Measurements from ENCODE around the gene KLHL26.

The KLHL26 gene

DNA sequence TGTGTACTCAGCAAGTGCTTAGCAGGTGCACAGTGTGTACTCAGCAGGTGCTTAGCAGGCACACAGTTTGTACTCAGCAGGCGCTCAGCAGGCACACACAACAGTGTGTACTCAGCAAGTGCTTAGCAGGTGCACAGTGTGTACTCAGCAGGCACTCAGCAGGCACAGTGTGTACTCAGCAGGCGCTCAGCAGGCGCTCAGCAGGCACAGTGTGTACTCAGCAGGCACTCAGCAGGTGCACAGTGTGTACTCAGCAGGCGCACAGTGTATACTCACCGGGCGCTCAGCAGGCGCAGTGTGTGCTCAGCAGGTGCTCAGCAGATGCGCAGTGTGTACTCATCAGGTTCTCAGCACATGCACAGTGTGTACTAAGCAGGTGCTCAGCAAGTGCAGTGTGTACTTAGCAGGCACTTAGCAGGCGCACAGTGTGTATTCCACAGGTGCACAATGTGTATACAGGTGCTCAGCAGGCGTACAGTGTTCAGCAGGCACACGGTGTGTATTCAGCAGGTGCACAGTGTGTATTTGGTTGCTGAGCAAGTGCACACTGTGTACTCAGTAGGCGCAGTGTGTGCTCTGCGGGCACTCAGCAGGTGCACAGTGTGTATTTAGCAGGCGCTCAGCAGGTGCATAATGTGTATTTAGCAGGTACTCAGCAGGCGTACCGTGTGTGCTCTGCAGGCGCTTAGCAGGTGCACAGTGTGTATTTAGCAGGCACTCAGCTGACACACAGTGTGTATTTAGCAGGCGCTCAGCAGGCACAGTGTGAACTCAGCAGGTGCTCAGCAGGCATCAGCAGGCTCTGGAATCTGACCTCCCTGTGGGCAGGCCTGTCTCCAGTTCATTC is 61.7 kb downstream of the KLHL26 start:
- DNase-seq: peak; percentile 69

DNA sequence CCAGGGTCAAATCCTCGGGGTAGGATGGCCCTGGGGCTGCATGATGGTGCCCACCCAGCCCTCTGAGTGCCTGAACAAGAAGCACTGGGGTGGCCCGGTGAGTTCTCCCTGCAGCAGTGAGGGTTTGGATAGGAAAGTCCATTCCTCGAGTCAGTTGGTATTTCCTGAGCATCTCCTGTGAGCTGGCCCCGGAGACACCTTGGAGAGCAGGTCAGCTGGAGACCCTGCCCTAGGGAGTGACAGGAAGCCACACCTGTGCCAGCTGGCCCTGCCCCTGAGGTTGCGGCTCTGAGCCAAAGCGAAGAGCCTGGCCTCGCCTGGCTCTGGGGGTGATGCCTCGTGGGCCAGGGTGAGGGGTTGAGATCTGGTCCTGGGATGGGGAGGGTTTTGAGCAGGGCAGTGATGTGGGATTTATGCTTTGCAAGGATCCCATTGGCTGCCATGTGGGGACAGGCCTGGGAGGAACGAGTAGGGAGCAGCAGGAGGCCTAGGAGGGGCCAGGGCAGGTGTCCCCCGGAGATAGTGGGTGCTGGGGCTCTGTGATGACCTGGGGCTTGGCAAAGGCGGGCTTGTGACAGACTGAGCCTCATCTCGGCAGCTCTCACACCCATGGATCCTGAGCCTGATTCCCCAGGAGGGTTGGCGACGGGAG is 62.7 kb downstream of the KLHL26 start:
- no peak for DNase-seq

DNA sequence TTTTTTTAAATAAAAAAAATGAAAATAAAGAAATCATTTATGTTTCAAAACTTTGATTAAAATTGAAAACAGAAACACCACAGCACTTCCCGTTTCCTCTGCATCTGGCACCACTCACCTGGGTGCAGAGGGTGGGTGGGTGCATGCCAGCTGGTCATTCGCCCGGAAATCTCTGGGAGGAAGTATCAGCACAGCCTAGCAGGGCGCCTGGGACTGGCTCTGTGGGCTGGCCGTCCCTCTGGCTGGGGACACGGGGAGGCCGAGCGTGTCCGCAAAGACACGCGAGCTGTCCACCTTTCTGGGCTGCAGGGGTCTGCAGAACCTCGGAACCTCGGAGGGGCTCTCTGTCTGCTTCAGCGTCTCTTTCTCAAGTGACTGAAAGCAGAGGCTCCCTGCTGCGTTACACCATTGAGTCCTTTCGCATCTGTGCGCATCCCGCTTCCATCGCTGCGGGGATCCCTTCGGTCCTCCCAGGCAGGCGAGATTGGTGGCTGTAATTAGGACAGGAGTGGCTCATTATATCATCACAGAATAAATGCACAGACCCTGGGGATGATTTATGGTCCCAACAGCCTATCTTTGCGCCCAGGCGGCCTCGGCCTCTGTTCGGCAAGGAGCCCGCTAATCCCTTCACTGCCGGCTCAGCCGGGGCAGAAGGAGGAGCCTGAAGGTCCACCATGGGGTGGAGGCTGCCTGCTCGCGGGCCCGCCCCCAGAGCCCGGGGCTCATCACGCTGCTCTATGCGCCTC is 63.8 kb downstream of the KLHL26 start:
- peak; percentile 67 for DNase-seq

DNA sequence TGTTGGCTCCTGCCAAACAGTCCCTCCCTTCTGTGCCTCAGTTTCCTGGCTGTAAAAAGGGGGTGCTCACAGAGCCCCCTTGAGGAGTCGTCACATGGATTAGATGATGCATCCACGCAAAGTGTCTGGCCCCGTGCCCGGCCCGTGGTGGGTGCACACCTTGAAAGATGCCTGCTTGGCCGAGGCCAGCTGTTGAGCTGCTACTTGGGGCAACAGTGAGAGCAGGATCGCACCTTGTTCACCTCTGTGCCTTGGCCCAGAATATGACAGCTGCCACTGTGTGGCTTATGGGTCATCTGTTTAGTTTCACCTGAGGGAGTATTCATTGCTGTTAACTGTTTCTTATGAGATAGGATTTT is 64.4 kb downstream of the KLHL26 start:
- no peak for DNase-seq

DNA sequence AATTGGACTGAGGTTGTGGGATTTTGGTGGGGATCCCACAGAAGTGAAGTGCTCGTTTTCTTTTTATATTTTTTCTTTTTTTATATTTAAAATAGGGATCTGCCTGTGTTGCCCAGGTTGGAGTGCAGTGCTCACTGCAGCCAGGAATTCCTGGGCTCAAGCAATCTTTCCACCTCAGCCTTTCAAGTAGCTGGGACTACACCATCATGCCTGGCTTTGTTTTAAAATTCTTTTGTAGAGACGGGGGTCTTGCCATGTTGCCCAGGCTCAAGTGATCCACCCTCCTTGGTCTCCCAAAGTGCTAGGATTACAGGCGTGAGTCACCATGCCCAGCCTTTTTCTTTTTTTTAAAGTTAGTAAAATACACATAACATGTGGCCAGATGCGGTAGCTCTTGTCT is 67.2 kb downstream of the KLHL26 start:
- no peak for DNase-seq

DNA sequence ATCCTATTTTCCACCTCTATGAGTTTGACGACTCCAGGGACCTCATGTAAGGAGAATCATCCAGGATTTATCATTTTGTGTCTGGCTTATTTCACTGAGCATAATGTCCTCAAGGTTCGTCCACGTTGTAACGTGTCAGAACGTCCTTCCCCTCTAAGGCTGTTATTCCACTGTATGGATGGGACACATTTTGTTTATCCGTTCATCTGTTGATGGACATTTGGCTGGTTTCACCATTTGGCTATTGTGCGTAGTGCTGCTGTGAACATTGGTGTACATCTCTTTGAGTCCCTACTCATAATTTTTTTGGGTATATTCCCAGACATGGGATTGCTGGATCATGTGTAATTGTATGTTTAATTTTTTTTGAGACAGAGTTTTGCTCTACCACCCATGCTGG is 68.1 kb downstream of the KLHL26 start:
- DNase-seq: no peak

DNA sequence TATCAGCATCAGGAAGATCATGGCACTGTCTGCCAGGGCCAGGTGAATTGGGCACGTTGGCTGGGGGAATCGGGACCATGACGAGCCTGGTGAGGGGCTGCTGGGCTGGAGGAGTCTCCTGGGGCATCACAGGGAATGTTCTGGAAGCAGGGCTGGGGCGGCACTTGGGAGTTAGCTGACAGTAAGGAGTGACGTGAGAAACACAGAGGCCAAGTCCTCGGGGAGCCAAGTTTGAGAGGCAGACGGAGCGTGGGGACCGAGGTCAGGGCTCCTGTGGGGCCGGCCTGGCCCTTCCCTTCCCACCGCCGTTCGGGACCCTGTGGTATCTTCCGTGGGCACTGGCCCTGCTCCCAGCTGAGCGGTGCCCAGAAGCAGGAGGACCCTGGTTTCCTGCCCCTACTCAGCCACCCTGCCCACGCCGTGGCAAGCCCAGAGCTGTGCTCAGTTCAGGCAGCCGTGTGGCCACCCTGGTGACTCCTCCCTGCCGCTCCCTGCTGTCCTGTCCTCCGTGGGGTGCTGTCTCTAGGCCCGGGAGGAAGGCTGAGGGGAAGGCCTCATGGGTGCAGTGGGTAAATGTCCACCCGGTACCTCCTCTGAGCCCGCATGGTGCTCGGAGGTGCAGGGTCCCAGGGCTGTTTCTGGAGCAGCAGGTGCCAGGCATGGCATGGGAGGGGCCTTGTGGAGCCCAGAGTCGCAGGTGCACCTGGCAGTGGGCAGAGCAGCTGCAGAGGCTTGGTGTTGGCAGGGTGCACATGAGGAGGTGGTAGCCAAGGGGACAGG is 71.8 kb downstream of the KLHL26 start:
- DNase-seq: peak; percentile 71

DNA sequence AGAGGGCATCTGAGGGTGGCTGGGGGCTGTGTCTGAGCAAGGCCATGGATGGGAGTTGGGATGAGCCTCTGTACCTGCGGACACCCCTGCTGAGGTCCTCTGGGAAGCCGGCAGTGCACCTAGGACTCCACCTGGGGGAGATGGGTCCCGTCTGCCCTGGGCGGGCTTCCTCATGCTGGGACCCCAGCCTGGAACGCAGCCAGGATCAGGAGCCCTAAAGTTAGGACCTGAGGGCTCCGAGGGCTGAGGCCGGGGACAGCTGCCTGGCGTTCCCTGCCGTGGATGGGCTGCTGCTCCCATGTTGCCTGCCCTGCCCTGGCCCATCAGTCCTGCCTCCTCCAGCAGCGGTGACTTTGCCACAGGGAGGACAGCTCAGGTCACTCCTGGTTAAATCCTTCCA is 72.7 kb downstream of the KLHL26 start:
- no peak for DNase-seq

DNA sequence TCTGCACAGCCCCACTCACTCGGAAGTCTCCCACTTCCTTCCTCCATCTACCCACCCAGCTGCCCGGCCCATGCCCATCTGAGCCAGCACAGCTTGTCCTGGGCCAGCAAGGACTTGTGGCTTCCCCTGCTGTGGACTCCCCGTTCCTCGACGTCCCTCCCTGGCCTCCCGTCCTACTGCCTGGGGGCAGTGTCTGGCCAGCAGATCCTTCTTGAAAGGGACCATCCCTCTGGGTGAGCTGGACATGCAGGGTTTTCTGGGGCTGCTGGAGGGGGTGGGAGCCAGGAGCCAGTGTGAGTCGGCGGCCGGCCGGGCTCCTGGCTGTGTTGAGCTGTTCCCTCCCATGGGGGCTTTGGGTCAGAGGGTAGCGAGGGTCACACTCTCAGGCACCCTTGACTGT is 73.4 kb downstream of the KLHL26 start:
- no peak for DNase-seq

DNA sequence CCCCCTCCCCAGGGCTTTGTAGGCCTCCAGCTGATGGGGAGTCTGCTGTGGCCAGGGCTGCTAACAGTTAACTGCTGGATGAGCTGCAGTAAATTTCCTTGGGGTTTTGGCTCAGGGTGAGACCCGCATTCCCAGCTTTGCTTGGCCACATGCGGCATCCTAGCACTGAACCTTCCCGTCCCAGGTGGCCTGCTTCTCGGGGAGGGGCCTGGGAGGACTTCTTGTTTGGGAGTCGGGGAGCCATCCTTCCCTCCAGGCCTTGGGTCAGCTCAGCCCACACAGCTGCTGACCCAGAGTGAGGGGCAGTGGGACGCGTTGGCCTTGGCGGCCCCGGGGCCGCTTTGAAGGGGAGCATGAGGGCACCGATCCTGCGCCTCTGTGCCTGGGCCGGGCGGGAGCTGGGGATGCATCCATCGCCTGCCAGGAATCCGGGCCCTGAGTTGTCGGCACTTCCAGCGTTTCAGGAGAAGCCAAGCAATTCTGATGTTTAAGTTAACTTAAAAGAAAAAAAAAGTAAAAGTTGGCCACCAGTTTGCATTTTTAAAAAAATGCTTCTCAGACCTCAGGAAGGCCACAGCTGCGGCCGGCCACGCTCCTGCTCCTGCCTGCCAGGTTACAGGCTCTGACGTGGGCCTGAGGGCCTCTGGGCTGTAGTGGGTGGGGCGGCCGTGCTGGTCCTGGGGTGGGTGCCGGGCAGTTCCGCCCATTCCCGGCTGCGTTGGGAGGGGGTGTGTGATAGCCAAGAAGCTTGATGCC is 74.3 kb downstream of the KLHL26 start:
- no peak for DNase-seq

DNA sequence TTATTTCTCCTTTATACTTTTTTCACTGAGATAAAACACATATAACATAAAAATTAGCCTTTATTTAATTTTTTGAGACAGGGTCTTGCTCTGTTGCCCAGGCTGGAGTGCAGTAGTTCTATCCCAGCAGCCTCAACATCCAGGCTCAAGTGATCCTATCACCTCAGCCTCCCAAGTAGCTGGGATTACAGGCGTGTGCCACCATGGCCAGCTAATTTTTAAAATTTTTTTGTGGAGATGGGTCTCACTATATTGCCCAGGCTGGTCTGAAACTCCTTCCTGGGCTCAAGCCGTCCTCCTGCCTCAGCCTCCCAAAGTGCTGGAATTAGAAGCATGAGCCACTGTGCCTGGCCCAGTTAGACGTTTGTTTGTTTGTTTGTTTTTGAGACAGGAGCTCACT is 75.1 kb downstream of the KLHL26 start:
- no peak for DNase-seq

DNA sequence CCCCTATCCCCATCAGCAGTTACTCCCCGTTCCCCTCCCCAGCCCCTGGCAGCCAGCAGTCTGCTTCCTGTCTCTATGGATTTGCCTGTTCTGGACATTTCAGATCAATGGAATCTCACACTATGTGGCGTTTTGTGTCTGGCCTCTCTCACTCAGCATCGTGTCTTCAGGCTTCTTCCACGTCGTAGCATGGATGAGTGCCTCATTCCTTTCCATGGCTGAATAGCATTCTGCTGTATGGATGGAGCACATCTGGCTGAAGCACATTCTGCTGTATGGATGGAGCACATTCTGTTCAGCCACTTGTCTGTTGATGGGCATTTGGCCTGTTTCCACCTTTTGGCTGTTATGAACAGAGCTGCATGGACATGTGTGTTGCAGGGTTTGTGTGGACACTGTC is 76.2 kb downstream of the KLHL26 start:
- no peak for DNase-seq

DNA sequence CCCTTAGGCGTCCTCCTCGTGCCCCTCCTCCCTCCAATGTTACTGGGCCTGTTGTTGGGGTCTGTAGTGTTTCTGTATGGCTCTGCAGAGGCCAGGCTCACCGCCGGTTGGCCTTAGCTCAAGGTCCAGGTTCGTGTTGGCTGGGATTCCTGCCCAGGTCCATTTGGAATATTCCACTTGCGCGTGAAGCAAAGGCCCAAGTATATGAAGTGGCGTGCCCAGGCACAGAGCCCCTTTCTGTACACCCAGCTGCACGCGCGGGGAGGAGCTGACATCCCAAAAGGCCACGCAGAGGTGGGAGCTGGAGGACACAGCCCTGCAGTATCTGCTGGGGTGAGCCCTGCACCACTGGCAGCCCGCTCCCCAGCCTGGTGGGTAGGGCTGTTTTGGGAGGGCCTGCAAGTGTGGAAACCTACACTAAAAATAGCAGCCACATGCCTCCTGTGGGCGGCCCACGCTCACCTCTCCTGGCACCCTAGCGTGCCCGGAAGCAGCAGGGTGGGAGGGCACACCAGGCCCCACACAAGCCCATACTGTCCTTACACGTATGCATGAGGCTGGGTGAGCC is 76.8 kb downstream of the KLHL26 start:
- DNase-seq: no peak

DNA sequence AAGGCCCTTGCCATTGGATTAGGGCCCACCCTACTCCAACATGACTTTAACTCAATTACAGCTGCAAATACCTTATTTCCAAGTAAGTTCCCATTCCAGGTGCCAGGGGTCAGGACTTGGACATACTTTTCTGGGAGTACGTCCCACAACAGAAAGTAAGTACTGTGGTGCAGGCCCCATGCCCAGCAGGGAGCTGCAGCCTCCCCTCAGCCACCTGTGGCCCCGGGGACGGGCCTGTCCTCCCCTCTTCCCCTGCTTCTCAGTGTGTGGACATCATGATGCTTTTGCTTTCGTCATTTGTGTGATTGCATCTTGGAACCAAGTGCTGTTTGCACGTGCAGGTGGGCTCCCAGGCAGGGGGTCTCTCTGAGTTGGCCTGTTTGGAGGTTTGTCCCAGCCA is 78.6 kb downstream of the KLHL26 start:
- no peak for DNase-seq

DNA sequence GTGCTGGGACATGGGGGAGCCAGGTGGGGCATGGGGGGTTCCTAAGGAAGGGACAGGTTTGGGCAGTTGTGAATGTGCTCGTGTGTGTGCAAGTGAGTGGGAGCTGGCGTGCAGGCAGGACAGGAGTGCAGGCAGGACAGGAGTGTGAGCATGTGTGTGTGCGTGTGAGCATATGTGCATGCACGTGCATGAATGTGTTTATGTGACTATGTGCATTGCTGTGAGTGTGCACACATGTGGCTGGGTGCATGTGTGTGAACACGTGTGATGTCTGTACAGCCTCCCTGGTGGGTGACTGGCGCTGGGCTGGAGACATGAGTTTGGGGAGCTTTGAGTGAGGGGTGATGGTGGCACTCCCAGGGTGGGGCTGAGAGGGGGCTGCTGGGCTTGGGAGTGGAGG is 80.0 kb downstream of the KLHL26 start:
- DNase-seq: no peak

DNA sequence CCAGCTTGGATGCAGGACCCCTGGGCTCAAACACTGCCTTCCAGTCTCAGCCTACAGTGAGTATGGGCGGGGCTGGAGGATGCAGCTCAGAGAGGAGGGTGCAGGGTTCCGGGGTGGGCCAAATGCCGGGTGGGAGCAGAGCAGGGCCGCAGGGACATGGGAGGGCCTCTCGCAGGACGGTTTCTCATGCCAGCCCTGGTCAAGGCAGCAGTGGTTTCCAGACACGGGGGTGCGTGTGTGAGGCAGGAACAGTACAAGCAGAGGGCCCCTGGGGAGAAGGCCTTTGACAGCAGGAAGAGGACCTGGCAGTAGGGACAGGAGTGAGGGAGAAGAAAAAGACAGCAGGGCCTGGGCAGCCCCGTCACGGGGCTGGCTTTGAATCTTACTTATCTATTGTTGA is 80.8 kb downstream of the KLHL26 start:
- no peak for DNase-seq

DNA sequence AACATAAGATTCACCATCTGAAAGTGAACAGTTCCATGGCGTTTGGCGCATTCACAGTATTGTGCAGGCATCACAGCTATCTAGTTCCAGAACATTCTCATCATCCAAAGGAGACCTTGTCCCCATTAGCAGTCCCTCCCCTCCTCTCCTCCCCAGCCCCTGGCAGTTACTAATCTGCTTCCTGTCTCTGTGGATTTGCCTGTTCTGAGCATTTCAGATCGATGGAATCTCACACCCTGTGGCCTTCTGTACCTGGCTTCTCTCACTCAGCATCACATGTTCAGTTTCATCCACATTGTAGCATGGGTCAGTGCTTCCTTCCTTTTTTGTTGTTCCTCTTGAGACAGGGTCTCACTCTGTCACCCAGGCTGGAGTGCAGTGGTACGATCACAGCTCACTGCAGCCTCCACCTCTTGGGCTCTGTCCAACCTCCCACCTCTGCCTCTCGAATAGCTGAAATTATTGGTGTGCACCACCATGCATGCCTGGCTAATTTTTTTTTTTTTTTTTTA is 81.2 kb downstream of the KLHL26 start:
- DNase-seq: no peak

DNA sequence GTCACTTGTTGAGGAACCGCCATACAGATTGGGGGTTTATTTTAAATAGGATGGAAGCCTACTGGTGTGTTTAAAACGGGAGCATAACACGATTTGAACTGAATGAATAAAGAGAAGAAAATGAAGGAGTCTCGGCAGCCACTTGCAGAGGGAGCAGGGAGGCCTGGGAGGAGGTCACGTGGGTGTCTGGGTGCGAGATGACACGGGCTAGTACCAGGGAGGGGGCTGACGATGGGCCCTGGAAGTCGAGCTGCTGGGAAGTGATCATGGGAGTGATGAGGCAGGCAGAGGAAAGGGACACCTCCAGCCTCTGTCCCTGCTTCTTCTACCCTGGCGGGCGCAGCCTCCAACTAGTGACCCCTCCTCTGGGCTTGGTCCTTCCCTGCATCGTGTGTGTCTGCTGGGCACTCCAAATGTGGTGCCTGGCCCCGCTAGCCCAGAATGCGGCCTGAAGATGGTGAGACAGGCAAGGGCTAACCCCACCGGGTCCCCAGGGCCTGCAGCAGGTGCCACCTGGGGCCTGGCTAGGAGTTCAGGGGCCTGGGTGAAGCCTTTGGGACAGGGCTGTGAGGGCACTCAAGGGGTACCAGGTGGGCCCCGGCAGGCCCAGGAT is 82.1 kb downstream of the KLHL26 start:
- DNase-seq: no peak

DNA sequence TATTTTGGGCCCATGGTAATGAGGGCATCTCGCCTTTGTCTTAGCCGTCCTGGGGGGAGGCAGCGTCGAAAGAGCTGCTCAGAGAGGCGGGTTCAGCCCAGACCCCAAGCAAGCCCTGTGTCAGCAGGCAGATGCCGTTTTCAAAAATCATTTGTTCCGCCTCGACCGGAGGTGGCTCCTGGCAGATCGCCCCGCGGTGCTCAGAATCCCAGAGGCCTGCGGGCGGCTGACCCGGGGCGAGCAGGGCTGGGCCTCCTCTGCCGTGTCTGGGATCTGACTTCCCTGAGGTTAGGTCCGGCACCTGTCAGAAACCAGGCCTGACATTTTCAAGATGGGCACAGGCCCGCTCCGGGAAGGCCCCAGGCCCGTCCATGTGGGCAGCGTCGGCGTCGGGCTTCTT is 82.7 kb downstream of the KLHL26 start:
- no peak for DNase-seq

Measured in NCI-H774 (cell line).